ENCODE measurements around the gene HDDC2.

Gene HDDC2

DNA sequence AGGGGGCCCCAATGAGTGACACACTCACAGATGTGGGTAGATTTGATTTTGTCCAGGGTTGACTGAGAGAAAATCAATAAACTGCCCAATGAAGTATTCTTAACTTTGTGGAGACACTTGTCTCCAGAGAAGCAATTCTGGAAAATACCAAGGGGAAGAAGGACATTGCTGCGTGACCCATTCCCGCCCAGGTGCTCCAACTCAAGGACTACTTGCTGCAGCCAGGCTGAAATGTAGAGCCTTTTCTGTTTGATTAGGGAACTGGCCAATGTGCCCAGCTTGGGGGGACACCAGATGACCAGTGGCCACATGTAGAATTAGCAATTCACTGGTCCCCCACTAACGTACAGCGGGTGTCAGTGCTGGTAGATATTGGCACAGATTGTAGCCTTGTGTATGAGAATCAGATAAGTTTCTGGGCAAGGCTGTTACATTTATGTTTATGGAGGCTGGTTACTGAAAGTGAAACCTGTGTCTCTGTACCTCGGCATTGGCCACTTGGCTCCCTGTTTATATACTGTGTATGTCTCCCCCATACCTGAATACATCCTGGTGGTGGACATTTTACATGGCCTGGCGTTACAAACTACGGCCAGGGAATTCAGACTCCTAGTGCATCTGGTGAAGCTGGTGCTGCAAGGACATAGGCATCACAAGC is 32.3 kb downstream of the HDDC2 start:
- no peak for DNase-seq (ENCODE audit: low read depth in 2 of 2)

DNA sequence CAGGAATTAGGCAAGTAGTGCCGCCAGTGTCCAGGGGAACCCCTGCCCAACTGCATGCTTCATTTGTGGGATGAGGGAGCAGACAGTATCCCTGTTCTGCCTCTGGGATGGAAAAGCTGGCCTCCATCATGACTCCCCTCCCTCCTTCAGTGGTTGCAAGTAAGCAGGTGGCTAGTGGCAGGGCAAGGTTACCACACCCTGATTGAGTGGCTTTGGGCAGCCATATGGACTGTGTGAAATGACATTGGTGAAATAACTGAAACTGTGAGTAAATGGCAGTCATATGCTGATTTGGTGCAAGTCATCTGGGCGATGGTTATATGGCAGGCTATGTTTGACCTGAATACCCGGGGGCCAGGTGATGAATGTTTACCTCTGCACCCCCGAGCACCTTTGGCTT is 33.0 kb downstream of the HDDC2 start:
- no peak for DNase-seq (ENCODE audit: low read depth in 2 of 2)

DNA sequence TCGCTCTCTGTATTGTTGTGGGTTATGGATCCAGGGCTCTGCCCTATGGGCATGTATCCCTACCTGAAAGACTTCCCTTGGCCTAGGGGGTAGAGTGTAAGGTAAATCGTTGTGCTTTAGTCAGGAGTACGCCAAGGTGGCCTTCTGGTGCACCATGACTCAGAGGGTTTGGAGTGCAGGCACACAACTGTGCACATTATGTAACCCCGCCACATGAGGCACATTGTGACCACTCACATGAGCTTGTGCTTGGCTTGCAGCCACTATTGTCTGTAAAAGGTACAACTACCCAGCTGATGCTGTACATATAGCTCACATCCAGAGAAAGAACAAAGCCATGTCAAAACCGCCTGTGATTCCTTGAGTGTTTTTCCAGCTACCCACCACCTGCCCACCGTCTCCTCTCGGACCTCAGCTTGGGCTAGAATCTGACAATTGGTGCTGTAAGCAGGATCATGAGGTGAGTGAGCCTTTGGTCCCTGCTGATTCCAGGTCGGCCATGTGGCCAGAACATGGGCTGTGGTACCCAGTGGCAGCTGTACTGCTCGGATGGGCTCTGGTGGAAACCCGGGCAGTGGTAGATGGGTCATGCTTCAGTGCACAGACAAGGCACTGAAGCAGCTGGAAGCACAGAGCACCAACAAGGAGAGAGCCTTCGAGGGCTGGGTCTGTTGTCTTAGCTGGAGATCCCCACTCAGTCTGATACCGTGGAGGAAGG is 33.8 kb downstream of the HDDC2 start:
- no peak for DNase-seq (ENCODE audit: low read depth in 2 of 2)

DNA sequence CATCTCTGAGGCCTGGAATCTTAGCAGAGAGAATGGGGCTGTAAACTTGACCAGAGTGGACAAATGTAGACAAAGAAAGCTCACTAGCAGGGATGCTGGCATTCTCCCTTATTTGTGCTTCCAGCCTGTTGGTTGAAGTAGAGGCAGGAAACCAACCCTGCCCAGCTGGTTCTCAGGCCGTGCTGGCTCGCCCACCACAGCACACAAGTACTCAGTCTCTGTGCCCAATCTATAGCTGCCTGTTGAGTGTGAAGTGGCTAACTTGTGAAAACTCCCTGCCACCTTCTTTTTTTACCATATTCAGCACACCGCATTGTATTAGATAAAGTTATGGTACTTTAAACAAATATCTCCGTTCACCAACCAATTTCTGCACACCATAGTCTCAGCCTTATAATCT is 37.3 kb downstream of the HDDC2 start:
- DNase-seq (ENCODE audit: low read depth in 2 of 2), result no peak

DNA sequence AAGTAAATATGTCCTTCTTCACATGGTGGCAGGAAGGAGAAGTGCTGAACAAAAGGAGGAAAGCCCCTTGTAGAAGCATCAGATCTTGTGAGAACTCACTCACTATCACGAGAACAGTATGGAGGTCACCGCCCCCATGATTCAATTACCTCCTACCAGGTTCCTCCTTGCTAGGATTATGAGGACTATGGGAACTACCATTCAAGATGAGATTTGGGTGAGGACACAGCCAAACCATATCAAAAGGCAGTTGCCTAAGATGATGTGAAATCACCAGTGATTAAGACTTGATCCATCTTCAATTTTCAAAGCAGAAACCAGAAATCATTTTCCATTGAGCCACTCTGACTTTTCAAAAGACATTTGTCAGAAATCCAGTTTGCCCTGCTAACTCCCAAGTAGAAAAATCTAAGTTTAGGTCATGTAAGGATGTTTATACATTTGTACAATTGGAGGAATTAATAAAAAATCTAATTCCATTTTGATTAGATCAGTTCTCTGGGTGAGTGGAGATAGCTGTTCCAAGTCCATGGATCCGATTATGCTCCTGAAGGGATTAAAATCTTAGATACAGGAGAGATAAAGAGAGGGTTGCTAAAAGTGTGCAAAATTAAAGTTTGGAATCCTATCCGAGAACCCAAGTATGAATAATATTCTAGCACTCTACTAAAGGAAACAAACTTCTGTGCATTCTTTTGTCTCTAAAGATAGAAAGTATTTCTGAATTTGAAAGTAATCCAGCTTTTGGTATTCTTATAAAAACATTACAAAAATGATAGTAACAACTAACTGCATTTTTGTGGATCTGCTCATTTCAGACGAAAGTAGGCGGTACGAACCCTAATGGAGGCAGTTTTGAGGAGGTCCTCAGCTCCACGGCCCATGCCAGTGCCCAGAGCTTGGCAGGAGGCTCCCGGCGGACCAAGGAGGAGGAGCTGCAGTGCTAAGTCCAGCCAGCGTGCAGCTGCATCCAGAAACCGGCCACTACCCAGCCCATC is 39.5 kb downstream of the HDDC2 start:
- DNase-seq (ENCODE audit: low read depth in 2 of 2), result no peak

DNA sequence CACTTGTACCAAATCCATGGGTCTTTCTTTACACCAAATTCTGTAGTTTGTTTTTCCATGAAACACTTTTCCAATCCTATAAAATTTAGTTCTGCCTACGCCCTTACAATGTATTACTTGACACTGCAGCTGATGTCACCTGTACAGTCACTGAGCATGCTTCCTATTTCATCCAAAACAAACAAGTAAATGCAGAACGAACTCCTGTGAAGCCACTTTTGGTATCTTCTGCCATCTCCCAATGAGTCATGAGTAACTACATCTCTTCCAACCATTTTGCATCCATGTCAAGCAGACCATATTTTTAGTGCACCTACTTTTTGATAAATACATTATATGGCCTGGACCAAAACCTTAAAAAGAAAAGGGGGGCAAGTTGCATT is 42.4 kb downstream of the HDDC2 start:
- DNase-seq (ENCODE audit: low read depth in 2 of 2), result no peak

DNA sequence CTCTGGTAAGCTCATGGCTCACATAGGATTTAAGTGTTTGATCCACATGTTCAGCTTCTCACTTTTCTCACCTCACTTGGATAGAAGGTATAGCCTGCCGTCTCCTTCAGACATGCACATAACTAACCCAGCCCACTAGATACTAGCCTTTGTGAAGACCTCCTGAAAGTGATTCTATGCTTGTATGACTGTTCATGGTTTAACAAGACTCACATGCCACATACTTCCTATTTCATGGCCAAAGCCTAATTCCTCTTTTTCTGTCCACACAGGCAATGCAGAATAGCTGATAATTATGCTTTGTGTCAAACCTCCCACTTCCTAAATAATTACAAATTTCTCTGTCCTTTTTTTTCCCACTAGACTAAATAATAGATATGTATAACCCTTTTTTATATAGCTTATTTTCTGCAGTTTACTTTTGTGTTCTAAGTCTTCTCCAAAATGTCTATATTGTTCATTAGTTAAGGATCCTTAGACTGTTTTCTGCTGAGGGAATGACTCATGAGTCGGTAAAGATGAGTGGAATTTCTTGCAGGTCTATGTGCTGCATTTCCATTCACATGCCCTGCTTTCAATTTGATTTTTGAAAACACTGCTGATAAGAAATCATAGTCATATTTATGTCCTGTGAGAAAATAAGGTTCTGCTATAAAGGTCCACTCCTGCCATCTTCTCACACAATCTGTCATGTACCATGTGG is 43.0 kb downstream of the HDDC2 start:
- no peak for DNase-seq (ENCODE audit: low read depth in 2 of 2)

DNA sequence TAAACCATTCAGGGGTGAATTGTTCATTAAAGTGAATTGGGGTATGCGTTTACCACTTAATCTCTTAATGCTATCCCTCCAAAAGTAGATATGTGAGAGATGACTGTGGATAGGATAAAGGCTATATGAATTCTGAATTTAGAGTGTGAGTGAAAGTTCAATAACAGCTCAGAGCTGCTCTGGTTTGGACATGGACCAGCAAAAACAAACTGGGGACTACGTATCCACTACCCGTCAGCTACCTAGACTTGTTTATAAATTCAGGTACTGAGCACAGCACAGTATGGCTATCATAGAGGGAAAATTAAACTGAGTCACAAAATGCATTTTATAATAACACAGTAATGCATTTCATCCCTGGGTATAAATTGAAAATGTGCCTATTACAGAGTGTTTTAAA is 44.4 kb downstream of the HDDC2 start:
- no peak for DNase-seq (ENCODE audit: low read depth in 2 of 2)

DNA sequence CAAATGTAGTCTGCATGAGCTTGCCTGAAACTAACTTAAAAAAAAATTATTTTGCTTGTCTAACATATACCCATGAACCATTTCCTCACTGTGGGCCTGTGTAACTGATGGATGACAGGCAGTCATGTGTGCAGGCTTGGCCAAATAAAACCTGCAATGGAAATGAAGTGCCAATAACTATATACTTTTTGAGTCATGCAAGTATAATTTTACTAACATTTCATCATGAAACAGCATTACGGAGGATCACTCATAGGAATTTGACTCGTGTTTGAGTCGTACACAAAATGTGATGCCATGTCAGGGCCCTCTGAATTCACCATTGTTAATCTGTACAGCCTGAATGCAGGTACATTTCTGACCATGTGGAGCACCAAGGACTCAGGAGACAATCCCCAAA is 46.6 kb downstream of the HDDC2 start:
- DNase-seq (ENCODE audit: low read depth in 2 of 2), result no peak

DNA sequence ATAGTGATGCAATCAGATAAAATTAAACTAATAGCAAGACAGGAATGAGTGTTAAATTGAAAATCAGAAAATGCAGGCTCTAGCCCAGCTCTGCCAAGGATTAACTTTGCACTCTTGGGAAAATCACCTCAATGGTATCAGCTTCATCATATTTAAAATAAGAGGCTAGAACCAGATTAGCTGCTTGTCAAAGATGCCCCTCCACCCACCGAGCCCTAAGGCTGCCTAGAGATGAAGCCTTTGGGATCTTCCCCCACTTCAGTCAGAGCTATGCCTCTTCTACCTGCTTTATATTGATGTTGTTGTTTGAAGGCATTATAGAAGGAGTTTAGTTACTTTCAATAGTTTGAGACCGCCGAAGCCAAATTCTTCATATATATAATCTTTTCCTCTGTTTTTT is 47.4 kb downstream of the HDDC2 start:
- DNase-seq (ENCODE audit: low read depth in 2 of 2), result no peak

DNA sequence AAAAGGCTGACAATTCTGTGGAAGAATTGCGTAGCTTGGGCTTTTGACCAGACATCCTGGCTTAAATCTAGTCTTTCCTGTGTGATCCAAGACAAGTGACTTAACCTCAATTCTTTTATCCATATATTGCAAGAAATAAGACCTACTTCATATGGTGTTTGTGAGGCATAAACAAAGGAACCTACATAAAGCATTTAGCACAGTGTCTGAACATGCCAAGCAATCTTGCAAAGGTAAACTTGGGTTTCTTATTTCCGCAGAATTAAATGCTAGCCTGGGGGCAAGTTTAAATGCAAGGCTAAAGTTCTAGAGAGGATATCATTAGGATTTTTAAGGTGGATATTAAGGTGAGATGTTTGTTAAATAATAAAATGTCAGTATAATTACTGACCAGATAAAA is 47.9 kb downstream of the HDDC2 start:
- DNase-seq (ENCODE audit: low read depth in 2 of 2), result no peak

DNA sequence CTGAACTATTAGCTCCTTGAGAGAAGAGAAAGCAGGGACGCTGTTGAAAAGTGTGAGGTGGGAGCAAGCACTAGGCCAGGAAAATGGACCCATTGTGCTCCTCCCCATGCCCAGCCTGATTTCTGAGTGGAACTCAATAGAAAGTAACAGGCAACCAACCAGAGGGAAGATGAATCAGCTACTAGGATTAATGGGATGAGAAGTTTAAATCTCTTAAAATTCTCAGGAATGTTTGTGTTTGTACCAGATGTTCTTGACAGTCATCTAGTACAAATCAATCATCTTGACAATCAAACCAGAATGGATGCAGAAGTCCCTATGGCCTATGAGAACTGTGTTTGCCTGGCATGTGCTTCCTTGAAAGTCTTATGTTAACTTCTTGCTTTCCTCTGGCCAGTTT is 48.9 kb downstream of the HDDC2 start:
- no peak for DNase-seq (ENCODE audit: low read depth in 2 of 2)

DNA sequence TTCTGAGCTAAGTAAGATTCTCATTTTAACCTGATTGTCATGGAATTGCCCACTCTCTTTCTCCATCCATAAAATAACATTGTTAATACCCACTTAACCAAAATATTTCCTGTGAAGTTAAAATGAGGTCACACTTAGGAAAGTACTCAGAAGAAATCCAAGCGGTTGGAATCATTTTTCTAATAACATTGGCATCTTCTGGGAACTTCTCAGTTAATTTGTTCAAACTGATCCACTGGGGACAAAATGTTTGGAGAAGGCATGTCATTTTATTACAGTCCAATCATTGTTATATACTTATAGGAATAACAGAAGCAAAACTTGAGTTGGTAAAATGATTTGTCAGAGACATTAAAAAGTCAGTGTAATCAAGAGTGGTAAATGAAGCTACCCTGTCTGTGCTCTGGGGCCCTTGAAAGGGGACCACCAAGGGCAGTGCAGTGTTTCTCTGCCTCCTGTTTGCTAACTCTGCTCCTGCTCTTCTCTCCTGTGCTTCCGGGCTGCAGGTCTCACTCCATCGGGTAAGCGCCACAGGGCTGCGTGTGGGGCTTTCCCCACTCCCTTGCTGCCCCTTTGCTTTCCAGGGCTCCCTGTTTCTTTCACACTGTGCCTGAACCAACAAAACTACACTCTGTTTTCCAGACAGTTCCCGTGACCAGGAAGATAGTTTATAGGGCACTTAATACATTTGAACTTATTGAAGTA is 50.1 kb downstream of the HDDC2 start:
- DNase-seq (ENCODE audit: low read depth in 2 of 2), result no peak

DNA sequence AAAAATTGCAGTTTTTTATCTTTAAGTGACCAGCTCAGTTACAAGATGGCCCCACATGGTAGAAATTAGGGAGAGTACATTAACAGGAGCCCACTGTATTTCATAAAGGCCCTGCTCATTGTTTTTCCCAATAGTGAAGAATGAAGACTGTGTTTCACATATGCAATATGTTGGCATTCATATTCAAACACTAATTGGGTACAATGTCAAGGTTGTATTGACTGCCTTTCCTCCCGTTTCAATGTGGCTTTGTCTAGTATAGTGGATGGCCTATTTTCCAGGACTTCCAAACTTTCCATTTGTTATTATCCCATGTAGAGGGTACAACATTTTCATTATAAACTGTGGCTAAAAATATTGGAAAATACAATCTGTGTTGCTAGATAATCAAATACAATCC is 51.3 kb downstream of the HDDC2 start:
- DNase-seq (ENCODE audit: low read depth in 2 of 2), result no peak

DNA sequence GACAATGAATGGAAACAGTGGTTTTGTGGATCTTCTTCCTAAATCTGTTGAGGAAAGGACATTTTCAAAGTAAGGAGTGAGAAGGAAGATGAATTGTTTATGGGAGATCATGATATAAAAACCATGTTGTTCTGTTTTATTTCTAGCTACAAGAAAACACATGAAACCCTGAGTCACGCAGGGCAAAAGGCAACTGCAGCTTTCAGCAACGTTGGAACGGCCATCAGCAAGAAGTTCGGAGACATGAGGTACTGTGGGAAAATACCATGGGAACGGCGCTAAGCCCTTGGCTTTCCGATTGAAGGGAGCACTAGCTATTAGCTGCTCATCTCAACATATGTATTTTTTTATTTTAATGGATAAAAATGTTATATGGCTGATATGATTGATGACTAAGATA is 53.6 kb downstream of the HDDC2 start:
- no peak for DNase-seq (ENCODE audit: low read depth in 2 of 2)

DNA sequence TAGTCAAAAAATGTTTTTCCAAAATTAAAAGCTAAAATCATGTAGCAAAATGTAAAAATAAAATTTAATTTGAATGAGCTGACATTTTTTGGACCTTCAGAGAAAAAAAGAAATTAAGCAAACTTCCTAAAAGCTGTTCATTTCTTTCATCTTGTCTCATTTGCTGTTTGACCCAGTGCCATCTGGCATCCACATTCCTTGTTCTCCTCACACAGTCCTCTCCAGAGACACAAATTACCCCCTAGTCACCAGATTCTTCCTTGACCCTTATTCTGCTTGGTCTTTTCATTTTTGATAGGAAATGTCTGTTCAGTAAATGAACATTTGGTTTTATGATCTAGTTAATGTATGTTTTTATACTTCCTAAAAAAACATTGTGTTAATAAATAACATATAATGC is 55.2 kb downstream of the HDDC2 start:
- DNase-seq (ENCODE audit: low read depth in 2 of 2), result no peak

DNA sequence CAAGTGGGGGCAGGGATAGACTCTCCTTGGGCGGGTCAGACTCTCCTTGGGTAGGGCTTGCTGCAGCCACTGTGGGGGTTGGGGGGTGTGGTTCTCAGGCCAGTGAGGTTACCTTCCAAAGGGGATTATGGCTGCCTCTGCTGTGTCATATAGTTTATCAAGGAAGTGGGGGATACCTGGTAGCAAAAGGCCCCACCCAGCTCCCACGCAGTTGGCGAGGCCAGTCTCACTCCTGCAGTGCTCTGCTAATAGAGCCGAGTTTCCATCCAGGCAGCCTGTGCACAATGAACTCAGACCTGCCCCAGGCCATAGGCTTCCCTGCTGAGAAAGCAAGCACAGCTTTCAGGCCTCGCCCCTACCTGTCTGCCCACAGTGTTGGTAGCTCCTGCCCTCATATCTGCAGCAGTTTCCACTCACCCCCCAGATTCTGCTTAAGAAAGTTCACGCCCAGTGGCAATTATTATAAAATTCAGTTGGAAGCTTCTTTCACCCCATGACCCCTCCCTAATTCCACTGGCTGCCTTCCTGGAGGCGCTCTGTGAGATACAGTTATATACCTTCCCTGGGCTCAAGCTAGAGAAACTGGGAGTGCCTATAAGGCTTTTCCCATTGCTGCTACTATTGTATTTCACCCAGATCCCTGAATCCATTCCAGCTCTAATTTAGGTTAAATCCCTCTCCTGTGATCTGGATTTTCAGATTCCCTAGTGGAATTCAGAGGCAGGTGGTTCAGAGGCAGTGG is 56.1 kb downstream of the HDDC2 start:
- no peak for DNase-seq (ENCODE audit: low read depth in 2 of 2)

DNA sequence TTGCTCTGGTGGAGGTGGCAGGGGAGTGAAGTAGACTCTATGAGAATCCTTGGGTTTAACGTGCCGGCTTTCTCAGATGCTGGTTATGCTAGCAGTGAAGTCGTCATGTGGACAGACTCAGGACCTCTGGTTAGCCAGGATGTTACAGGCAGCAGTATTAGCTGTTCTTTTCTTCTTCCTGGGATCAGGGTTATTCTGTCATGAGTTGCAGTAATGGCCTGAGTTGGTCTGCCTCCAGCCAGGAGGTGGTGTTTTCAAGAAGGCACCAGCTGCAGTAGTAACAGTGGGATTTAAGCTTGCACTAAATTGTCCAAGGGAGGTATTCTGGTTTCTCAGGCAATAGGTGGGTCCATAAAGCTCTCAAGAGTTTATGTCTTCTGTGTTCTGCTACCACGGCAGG is 56.7 kb downstream of the HDDC2 start:
- DNase-seq (ENCODE audit: low read depth in 2 of 2), result no peak

DNA sequence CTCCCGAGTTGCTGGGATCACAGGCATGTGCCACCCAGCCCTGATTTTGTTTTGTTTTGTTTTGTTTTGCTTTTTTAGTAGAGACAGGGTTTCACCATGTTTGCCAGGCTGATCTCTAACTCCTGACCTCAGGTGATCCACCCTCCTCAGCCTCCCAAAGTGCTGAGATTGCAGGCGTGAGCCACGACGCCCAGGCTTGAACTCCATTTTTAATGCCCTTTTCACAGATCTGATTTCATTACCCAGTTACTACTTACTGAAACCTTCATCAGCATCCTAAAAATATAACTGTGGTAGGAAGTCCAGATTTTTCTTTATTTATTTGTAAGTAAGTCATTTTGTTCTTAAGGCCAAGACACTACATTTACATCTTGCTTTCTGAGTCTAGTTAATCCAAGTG is 64.0 kb downstream of the HDDC2 start:
- no peak for DNase-seq (ENCODE audit: low read depth in 2 of 2)

DNA sequence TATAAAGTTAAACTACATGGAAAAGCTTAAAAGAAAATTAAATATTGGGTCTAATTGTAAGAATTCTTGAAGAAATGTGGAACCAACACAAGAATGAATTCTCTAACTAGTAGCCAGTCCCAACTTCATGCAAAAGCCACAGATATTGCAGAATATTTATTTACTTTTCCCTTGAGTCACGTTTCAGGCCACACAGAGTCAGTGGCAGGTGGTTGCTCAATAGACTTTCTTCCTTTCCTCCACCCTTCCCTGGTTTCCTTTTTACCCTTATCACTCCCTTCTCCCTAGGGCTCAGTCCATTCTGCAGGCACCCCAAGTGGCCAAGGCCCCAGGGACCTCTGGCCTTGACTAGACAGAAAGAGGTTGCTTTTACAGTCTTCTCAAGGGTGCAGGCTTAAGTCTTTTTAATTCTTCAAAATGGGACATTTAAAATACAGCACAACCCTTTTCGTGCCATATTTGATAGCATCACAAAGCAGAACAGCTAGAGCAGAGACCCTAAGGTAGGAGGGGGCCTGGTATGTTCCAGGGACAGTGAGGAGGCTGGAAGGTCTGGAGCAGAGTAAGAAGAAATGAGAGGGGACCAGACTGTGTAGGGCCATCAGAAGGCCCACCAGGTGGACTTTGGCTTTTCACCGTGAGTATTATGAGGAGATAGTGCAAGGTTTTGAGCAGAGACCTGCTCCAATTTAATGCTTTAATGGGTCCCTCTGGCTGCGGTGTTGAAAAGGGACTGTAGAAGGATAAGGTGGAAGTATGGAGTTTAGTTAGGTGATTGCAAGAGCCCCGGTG is 65.0 kb downstream of the HDDC2 start:
- DNase-seq (ENCODE audit: low read depth in 2 of 2), result no peak
